ENCODE measurements around the gene TEX2. TPM values are rescaled to one million over a fixed set of nuclear protein-coding genes. Genes with fewer than 3 reads are reported as not detected.

Gene TEX2
- total and polyA plus RNA-seq, 2 of the 13 experiments (the other 11 are each of a cell fraction or from before 2014, with no cell fraction given), result 21.4 to 37.7 TPM

GRCh38 chr17:64145751-64146417, 117.2 kb downstream of the TEX2 start (continued):
- peak; percentile 85; the same call in 1 of the 2 replicates for TF ChIP-seq TSC22D2 (CRISPR knock-in tag; IDR thresholded peaks at IDR 0.05; ENCODE audit: borderline replicate concordance)
- TF ChIP-seq ZFP36L2 (CRISPR knock-in tag; IDR thresholded peaks at IDR 0.05), result 0 out of 2 replicates have a peak, but pooled peaks have one; percentile 73
- 0 out of 2 replicates have a peak, but pooled peaks have one; percentile 43 for TF ChIP-seq REXO4 (CRISPR knock-in tag; IDR thresholded peaks at IDR 0.05; ENCODE audit: borderline replicate concordance)
- peak; percentile 79 for TF ChIP-seq ZNF724P (CRISPR knock-in tag; IDR thresholded peaks at IDR 0.05; ENCODE audit: borderline replicate concordance)
- peak; percentile 83 for TF ChIP-seq ZNF780A (CRISPR knock-in tag; IDR thresholded peaks at IDR 0.05)
- no peak; the same call in none of the 2 replicates for TF ChIP-seq ZNF510 (CRISPR knock-in tag; IDR thresholded peaks at IDR 0.05; ENCODE audit: low read depth)
- TF ChIP-seq CBX1 (IDR thresholded peaks at IDR 0.05; ENCODE audit: low read depth), result peak; percentile 95
- TF ChIP-seq KLF11 (CRISPR knock-in tag; IDR thresholded peaks at IDR 0.05), result peak; percentile 96
- TF ChIP-seq SP140L (CRISPR knock-in tag; IDR thresholded peaks at IDR 0.05; ENCODE audit: borderline replicate concordance), result peak; percentile 86; the same call in 1 of the 2 replicates
- no peak; the same call in 1 of the 2 replicates for TF ChIP-seq ZNF121 (CRISPR knock-in tag; IDR thresholded peaks at IDR 0.05)
- TF ChIP-seq ZNF784 (CRISPR knock-in tag; IDR thresholded peaks at IDR 0.05; ENCODE audit: borderline replicate concordance), result 0 out of 2 replicates have a peak, but pooled peaks have one; percentile 4
- peak; percentile 95 for TF ChIP-seq ATF7-NPFF (CRISPR knock-in tag; IDR thresholded peaks at IDR 0.05; ENCODE audit: low read depth)
- TF ChIP-seq ZFAT (CRISPR knock-in tag; conservative IDR thresholded peaks at IDR 0.05), result peak; percentile 64
- TF ChIP-seq FOXP1 (IDR thresholded peaks at IDR 0.05), result no peak
- peak; percentile 16; the same call in 1 of the 2 replicates for TF ChIP-seq FOXP1 (CRISPR knock-in tag; IDR thresholded peaks at IDR 0.05)
- TF ChIP-seq ZBED4 (CRISPR knock-in tag; IDR thresholded peaks at IDR 0.05; ENCODE audit: borderline replicate concordance), result peak; percentile 67
- no peak for TF ChIP-seq ZFP62 (CRISPR knock-in tag; IDR thresholded peaks at IDR 0.05)
- peak; percentile 99 for TF ChIP-seq ZNF749 (CRISPR knock-in tag; IDR thresholded peaks at IDR 0.05; ENCODE audit: borderline replicate concordance)
- peak; percentile 99 for TF ChIP-seq SMAD3 (CRISPR knock-in tag; IDR thresholded peaks at IDR 0.05)
- TF ChIP-seq ZNF703 (CRISPR knock-in tag; IDR thresholded peaks at IDR 0.05; ENCODE audit: borderline replicate concordance), result peak; percentile 7; the same call in 1 of the 2 replicates
- no peak for TF ChIP-seq CEBPZ (IDR thresholded peaks at IDR 0.05; ENCODE audit: low read length)
- peak; percentile 100 for TF ChIP-seq U2AF1 (optimal IDR thresholded peaks at IDR 0.05; ENCODE audit: low read depth, low read length)
- peak; percentile 60; the same call in 1 of the 2 replicates for TF ChIP-seq SIX1 (CRISPR knock-in tag; IDR thresholded peaks at IDR 0.05; ENCODE audit: borderline replicate concordance)

Data from HepG2 (cell line).